NK-92 (cell line): Measurements from ENCODE around the gene TMEM62.
"Not testable (repeated sequence)": the region's sequence is repeated elsewhere in the genome, so short reads cannot be mapped to it uniquely, and the experiment has no call there.

Source experiments
- DNase-seq: peaks from one replicate; lab custom pipeline; 2025; ENCODE audit not compliant: unreplicated experiment; lab: John Stamatoyannopoulos, UW

The TMEM62 gene

GRCh38 chr15:43175656-43176309 lies 42.4 kb downstream of the TMEM62 start:
- DNase-seq = not testable (repeated sequence)

DNA sequence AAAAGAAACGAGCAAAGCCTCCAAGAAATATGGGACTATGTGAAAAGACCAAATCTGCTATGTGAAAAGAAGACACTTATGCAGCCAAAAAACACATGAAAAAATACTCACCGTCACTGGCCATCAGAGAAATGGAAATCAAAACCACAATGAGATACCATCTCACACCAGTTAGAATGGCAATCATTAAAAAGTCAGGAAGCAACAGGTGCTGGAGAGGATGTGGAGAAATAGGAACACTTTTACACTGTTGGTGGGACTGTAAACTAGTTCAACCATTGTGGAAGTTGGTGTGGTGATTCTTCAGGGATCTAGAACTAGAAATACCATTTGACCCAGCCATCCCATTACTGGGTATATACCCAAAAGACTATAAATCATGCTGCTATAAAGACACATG lies 43.8 kb downstream of the TMEM62 start:
- not testable (repeated sequence) for DNase-seq

DNA sequence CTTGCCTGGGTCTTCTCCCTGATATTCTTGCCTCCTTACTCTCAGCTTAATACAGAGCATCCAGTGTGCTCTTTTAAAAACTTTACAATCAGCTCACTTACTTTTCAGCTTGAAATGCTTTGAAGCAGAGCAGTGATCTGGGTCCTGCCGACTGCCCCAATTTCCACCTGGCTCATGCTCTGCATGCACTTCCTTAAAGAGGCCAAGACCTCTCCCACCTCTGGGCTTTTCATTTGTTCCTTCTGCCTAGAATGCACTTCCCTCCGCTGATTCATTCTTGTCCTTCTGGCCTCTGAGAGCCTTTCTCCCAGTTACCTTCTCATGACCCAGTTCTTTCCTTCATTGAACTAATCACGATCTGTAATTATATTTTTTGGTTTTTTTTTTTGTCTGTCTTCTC lies 49.9 kb downstream of the TMEM62 start:
- DNase-seq = no peak

DNA sequence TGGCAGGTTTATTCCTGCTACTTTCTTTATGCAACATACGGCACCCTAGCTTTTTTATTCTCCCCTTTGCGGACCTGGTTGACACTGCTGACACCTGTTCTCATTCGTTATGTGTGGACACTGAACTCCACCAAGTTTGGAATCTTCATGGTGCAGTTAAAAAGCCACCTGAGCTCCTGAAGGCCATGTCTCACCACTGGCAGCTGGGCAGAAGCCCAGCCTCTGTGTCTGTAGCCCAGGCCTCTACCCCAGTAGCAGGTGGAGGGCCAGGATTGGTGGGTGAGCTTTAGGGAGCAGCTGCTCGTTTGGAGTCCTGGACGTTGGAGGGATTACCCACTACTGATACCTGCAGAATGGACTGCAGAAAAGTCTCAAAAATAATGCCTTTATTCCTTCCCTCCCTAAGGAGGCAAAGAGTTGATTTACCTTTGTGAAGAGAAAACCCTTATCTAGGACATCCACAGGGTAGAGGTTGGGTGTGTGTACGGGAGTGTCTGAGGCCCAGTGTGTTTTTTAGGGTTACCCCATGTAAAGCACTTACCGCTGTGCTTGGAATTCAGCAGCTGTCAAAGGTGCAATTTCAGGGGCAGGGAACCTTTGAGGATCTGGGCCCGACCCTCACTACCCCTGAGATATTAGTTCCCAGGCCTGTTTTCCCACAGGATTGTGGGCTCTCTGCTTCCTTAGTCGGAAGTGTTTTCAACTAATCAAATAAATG lies 51.2 kb downstream of the TMEM62 start:
- no peak for DNase-seq

DNA sequence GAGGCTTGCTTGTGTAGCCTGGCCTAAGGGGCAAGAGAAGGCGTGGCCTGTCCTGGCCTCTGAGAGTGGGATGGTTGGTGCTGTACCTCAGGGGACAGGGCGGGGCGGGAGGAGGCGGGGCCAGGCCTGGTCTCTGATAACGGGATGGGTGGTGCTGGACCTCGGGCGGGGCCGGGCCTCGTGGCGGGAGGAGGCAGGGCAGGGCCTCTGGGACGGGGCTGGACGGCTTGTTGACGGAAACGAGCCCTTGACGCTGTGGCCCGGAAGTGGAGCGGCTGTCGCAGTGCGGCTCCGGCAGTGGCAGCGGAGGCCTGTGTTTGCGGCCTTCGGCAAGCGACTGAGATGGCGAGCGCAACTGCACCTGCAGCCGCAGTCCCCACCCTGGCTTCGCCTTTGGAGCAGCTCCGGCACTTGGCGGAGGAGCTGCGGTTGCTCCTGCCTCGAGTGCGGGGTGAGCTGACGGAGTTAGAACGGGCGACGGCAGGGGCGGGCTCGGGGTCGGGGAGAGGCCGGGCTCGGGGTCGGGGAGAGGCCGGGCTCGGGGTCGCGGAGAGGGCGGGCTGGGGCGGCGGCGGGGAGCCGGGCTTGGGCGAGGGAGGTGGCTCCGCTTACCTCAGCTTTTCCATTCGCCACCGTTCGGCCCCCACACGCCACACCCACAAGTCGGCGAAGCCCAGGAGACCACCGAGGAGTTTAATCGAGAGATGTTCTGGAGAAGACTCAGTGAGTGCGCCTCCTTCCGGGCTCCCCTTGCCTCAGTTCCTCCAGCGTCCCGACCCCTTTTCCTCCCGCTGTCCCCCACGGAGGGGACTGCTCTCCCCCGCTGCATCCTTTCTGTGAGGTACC lies 52.0 kb downstream of the TMEM62 start, which contains the start of gene CCNDBP1:
Gene CCNDBP1 (plus strand): TSS at position 247 of the 846 bp plus-strand sequence. CDS start 96 bp downstream, at position 343.
- peak; percentile 53 for DNase-seq

DNA sequence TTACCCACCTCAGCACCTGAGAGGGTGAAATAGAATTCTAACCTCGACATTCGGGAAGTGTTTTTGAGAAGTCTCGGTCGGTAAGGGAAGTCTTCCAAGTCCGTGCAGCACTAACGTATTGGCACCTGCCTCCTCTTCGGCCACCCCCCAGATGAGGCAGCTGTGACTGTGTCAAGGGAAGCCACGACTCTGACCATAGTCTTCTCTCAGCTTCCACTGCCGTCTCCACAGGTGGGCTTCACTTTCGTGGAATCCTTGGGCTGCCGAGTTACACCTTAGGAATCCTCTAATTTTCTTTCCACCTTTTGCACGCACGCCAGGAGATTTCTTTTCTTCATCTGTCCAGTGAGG lies 52.6 kb downstream of the TMEM62 start:
- DNase-seq = no peak

DNA sequence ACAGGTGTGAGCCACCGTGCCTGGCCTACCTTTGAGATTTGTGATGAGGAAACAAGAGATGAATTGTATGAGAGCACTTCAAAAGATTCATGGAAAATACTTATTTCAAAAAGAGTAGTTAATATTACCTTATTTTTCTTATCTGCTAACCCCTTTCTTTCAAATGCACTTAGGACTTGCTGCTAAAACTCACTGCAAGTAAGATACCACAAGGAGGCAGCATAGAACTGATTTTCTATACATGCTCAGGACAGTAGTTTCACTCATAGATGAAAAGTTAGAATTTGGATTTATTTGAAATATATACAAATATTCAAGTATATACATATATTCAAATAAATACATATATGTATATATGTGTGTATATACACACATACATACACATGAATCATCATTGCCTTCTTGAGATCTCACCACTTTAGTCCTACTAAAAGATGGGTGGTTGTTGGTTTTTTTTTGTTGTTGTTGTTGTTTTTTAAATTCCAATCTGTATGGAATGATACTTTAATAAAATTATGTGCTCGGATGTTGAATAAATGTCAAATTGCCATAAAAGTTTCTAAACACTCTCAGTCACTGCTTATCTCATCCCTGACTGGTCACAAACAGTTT lies 54.3 kb downstream of the TMEM62 start:
- no peak for DNase-seq

DNA sequence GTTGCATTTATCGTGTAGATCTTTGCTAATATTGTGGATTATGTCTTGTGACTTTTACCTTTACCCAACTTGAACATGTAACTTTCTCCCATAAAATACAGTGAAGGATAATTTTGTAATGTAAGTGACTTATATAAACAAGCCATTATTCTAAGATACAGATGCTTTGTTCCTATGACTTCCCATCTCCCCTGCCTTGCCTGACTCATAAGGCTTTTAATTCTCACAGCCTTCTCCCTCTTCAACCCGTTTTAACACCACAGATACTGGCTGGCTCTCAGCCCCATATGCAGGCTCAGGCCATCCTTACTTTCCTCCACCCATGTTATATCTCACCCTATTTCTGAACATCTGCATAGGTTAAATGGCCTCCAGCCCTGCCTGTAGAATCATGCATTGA lies 55.9 kb downstream of the TMEM62 start:
- no peak for DNase-seq

- DNase-seq = no peak
Measured at GRCh38 chr15:43190178-43190577, 56.8 kb downstream of the TMEM62 start.

DNA sequence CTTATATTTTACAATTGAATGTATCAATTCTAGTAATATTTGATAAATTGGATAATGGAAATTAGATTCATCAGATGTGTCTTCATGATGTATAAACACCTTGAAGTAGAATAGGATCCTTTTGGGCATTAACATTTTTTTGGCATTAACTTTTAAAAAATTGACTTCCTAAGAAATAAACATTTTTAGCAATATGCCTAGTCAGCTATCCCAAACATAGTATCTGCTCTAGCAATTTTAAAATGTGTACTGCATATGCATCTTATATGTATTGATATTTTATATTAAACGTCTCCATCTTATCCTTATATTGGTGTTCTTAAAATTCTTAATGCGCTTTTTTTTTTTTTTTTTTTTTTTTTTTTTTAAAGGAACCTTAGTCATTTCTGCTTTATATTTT lies 60.3 kb downstream of the TMEM62 start:
- DNase-seq = no peak

DNA sequence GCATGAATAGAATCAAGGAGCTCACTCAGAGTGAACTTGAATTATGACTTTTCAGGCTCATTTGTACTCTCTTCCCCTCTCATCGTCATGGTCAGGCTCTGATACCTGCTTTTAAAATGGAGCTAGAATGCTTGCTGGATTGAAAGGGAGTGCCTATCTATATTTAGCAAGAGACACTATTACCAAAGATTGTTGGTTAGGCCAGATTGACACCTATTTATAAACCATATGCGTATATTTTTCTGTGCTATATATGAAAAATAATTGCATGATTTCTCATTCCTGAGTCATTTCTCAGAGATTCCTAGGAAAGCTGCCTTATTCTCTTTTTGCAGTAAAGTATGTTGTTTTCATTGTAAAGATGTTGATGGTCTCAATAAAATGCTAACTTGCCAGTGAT lies 61.4 kb downstream of the TMEM62 start:
- no peak for DNase-seq

GRCh38 chr15:43196760-43197548 lies 63.6 kb downstream of the TMEM62 start:
- DNase-seq = no peak

DNA sequence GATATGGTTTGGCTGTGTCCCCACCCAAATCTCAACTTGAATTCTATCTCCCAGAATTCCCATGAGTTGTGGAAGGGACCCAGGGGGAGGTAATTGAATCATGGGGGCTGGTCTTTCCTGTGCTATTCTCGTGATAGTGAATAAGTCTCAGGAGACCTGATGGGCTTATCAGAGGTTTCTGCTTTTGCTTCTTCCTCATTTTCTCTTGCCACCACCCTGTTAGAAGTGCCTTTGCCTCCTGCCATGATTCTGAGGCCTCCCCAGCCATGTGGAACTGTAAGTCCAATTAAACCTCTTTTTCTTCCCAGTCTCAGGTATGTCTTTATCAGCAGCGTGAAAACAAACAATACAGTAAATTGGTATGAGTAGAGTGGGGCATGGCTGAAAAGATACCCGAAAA lies 64.4 kb downstream of the TMEM62 start:
- DNase-seq = not testable (repeated sequence)

DNA sequence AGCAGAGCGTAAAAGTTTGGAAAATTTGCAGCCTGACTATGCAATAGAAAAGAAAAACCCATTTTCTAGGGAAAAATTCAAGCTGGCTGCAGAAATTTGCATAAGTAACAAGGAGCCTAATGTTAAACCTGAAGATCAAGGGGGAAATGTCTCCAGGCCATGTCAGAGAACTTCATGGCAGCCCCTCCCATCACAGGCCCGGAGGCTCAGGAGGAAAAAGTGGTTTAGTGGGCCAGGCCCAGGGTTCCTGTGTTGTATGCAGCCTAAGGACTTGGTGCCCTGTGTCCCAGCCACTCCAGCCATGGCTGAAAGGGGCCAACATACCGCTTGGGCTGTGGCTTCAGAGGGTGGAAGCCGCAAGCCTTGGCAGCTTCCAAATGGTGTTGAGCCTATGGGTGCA lies 65.2 kb downstream of the TMEM62 start:
- not testable (repeated sequence) for DNase-seq

DNA sequence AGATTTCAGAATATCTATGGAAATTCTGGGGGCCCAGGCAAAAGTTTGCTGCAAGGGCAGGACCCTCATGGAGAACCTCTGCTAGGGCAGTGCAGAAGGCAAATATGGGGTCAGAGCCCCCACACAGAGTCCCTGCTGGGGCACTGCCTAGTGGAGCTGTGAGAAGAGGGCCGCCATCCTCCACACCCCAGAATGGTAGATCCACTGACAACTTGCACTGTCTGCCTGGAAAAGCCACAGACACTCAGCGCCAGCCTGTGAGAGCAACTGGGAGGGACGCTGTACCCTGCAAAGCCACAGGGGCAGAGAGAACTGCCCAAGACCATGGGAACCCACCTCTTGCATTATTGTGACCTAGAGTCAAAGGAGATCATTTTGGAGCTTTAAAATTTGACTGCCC lies 65.6 kb downstream of the TMEM62 start:
- DNase-seq = no peak

GRCh38 chr15:43199945-43200488 lies 66.6 kb downstream of the TMEM62 start:
- no peak for DNase-seq

- DNase-seq = no peak
Measured at GRCh38 chr15:43204016-43204901, 70.9 kb downstream of the TMEM62 start.

GRCh38 chr15:43206054-43206453 lies 72.7 kb downstream of the TMEM62 start:
- DNase-seq = no peak

DNA sequence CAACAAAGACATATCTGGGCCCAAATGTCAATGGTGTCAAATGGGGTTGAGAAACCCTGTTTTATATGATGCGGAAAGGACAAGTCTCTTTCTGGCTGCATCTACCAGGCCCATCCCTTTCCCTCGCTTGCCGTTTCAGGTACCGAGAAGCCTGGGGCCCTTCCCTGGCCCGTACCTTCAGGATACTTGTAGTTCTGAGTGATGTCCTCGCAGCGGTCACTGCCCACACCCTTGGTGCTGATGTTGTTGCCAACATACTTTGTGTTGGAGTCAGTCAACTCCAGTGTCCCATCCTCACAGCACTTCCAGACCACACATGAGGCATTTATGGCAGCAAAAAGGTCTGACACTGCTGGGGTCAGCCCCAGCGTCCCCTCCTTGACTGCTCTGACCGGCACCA lies 73.6 kb downstream of the TMEM62 start:
- DNase-seq = no peak
